ENCODE results near the gene LIF. TPM values are rescaled to one million over a fixed set of nuclear protein-coding genes. Genes with fewer than 3 reads are reported as not detected.

The LIF gene
- total RNA-seq, 1 donor from 2014 or later = 0.23 TPM

DNA sequence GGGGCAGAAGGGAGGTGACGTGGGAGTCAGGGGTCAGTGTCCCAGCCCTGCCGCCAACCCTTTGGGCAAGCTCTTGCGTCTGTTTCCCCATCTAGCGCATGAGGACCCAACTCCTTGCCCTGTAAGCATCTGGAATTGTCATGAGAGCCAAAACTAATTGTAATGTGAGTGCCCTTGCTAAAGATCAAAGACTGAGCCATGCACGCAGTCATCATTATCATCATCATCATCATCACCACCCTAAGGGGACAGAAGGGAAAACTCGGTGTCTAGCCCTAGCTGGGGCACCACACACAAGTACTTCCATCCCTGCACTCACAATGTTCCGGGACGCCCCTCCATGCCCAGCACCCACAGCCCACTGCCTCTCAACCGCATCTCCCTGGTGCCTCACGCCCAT is 2.5 kb downstream of the LIF start:
- Mint-ChIP-seq H3K4me1 (ENCODE audit: unreplicated experiment) (no peaks in the 10 kb centered on the region), H3K9me3 (ENCODE audit: unreplicated experiment) (no peaks in the 10 kb centered on the region), H3K27ac (ENCODE audit: unreplicated experiment) (no peak overlapping the region), H3K4me3 (ENCODE audit: unreplicated experiment) (no peak overlapping the region), H3K27me3 (ENCODE audit: unreplicated experiment) (peaks cover 19% of the 10 kb centered on the region), H3K36me3 (ENCODE audit: low read depth, unreplicated experiment) (no peaks in the 10 kb centered on the region)
- DNase-seq (ENCODE audit: low spot score) = no peak
- TF ChIP-seq, protein P1, sequence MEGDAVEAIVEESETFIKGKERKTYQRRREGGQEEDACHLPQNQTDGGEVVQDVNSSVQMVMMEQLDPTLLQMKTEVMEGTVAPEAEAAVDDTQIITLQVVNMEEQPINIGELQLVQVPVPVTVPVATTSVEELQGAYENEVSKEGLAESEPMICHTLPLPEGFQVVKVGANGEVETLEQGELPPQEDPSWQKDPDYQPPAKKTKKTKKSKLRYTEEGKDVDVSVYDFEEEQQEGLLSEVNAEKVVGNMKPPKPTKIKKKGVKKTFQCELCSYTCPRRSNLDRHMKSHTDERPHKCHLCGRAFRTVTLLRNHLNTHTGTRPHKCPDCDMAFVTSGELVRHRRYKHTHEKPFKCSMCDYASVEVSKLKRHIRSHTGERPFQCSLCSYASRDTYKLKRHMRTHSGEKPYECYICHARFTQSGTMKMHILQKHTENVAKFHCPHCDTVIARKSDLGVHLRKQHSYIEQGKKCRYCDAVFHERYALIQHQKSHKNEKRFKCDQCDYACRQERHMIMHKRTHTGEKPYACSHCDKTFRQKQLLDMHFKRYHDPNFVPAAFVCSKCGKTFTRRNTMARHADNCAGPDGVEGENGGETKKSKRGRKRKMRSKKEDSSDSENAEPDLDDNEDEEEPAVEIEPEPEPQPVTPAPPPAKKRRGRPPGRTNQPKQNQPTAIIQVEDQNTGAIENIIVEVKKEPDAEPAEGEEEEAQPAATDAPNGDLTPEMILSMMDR (IDR thresholded peaks at IDR 0.05; ENCODE audit: unreplicated experiment) = no peak

DNA sequence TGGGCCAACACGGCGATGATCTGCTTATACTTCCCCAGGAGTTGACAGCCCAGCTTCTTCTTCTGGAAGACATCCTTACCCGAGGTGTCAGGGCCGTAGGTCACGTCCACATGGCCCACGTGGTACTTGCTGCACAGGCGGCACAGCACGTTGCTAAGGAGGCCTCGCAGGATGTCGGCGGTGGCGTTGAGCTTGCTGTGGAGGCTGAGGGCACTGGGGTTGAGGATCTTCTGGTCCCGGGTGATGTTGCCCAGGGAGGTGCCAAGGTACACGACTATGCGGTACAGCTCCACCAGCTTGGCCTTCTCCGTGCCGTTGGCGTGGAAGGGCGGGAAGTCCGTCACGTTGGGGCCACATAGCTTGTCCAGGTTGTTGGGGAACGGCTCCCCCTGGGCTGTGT is 2.9 kb downstream of the LIF start:
- Mint-ChIP-seq H3K4me3 (ENCODE audit: unreplicated experiment) (no peak overlapping the region), H3K27ac (ENCODE audit: unreplicated experiment) (no peak overlapping the region), H3K4me1 (ENCODE audit: unreplicated experiment) (no peaks in the 10 kb centered on the region), H3K9me3 (ENCODE audit: unreplicated experiment) (no peaks in the 10 kb centered on the region), H3K27me3 (ENCODE audit: unreplicated experiment) (peaks cover 19% of the 10 kb centered on the region), H3K36me3 (ENCODE audit: low read depth, unreplicated experiment) (no peaks in the 10 kb centered on the region)
- DNase-seq (ENCODE audit: low spot score) = no peak
- TF ChIP-seq, protein P1 (IDR thresholded peaks at IDR 0.05; ENCODE audit: unreplicated experiment) = no peak

DNA sequence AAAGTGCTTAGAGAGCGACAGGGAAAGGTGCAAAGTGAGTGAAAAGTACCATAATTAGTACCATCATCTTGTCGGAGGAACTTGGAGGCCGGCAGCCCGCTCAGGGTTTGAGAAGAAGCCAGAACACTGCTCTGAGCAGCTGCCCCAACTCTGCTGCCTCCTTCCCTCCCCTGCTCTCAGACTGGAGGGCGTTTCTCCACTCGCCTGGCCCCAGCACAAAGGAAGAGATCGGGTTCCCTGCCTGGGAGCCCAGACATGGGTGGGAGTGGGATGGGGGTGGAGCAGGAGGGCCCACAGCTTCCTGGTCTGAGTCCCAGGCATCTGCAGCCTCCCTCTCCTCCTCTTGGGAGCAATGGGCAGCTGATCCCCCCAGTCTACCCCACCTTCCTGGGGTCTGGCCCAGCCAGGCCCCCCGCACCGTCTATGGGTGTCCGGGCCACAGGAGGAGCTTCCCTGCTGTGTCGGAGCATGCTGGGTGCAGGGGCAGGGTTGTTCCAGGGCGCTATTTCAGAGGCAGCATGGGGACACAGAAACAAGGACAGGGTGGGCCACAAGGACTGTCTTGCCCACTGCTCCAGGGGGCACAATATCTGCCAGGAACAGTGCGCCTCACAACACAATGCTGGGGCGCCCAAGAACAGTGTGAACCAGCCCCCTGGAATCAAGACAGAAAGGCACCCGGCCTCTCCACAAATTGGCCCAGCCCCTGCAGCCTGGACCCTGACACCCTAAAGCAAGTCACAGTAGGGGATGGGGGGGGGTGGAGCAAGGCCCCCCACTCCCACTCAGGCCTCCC is 4.8 kb downstream of the LIF start:
- H3K27ac Mint-ChIP-seq (ENCODE audit: unreplicated experiment) = no peak overlapping the region
- H3K27me3 Mint-ChIP-seq (ENCODE audit: unreplicated experiment) = peaks cover 17% of the 10 kb centered on the region
- H3K9me3 Mint-ChIP-seq (ENCODE audit: unreplicated experiment) = no peaks in the 10 kb centered on the region
- H3K36me3 Mint-ChIP-seq (ENCODE audit: low read depth, unreplicated experiment) = no peaks in the 10 kb centered on the region
- H3K4me1 Mint-ChIP-seq (ENCODE audit: unreplicated experiment) = no peaks in the 10 kb centered on the region
- TF ChIP-seq, protein P1 (IDR thresholded peaks at IDR 0.05; ENCODE audit: unreplicated experiment) = no peak
- H3K4me3 Mint-ChIP-seq (ENCODE audit: unreplicated experiment) = no peak overlapping the region
- DNase-seq (ENCODE audit: low spot score) = no peak

DNA sequence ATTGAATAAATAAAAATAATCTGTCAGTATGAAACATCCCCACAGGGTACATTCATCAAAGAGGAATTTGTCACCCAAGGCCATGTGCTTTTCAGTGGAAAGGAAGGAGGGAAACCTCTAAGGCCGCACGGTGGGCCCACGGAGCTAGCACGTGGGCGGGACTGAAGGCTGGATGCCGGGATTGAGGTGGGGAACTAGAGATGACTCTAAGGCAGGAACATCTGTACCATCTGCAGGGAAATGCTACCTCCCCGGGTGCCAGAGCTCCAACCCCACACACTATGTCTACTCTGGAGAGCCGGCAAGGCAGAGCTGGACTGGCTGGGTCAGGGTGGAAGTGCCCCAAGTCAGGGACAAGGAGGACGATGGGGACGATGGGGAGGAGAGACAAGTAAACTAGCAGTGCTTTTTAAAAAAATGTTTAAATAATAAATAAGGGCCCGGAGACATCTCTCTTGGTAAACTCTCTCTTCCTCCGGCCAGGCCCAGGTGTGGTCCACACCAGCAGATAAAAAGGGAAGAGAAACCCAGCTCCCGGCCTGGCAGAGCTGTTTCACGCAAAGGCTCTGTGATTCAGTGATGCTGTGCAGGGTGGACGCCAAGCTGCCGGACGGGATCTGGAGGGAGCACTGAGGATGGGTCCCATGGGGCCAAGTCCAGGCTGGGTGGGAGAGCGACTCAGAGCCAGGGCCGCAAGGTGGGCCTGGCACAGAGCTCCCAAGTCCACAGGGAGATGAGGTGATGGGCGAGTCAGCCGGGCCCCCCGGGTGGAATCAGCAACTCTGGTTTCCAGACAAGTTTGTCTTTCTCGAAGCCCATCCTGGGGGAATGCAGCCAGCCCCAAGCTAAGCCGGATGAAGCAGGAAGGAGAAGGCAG is 5.8 kb downstream of the LIF start:
- peaks cover 3% of the 10 kb centered on the region for H3K4me1 Mint-ChIP-seq (ENCODE audit: unreplicated experiment)
- no peak overlapping the region for H3K27ac Mint-ChIP-seq (ENCODE audit: unreplicated experiment)
- no peaks in the 10 kb centered on the region for H3K9me3 Mint-ChIP-seq (ENCODE audit: unreplicated experiment)
- H3K36me3 Mint-ChIP-seq (ENCODE audit: low read depth, unreplicated experiment) = no peaks in the 10 kb centered on the region
- TF ChIP-seq, protein P1 (IDR thresholded peaks at IDR 0.05; ENCODE audit: unreplicated experiment) = no peak
- H3K4me3 Mint-ChIP-seq (ENCODE audit: unreplicated experiment) = no peak overlapping the region
- peaks cover 16% of the 10 kb centered on the region for H3K27me3 Mint-ChIP-seq (ENCODE audit: unreplicated experiment)
- DNase-seq (ENCODE audit: low spot score) = no peak
